ENCODE measurements around the gene KCNMA1.

The KCNMA1 gene

GRCh38 chr10:77147871-77148270 lies 489.7 kb downstream of the KCNMA1 start:
- no peak for DNase-seq (ENCODE audit: extremely low read depth, low read depth)
- TF ChIP-seq CTCF (IDR thresholded peaks at IDR 0.05; ENCODE audit: low read depth, low read length): no peak

DNA sequence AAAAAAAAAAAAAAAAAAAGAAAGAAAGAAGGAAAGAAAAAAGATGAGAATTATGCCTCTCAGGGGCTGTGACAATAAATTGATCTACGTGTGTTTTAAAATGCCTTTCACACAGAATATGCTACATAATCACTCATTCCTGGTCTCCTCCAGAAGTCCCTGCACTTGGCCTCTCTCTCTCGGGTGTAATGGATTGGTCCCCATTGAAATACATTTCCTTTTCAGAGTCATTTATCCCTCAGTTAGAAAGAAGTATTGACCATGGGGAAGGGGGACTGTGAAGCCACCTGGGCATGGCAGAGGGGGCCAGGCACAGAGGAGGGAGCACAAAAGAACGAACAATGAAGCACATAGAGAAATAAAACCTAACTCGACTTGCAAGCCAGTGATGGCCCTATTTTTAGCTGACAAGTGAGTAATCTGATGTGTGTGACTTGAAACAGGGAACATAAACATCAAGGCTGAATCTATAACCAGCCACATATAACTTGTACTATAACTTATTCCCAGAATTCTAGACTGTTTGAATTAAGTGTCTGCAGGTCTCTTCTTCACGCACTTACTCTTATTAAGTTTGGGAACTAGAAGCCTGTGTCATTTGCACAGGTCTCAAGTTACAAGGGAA lies 490.8 kb downstream of the KCNMA1 start:
- no peak for TF ChIP-seq CTCF (IDR thresholded peaks at IDR 0.05; ENCODE audit: low read depth, low read length)
- no peak for DNase-seq (ENCODE audit: extremely low read depth, low read depth)

DNA sequence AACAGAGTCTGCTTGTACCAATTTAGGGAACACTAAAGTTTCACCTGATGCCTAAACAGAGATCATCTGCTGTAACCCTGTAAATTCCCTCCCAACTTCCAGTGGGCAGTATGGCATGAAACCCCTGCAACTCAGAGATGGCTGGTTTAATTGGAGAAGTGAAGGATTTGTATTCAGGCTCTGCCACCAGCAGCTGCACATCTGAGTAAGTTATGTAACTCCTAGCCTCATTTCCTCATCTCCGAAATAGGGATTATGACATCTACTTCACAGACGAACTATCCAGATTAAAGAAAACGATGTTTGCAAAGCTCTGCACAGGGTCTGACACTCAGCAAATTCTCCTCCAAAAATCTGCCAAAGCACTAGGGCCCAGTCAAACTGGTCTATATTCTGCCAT lies 493.0 kb downstream of the KCNMA1 start:
- no peak for TF ChIP-seq CTCF (IDR thresholded peaks at IDR 0.05; ENCODE audit: low read depth, low read length)
- DNase-seq (ENCODE audit: extremely low read depth, low read depth): no peak

GRCh38 chr10:77139252-77140160 lies 498.1 kb downstream of the KCNMA1 start:
- peak; percentile 35 for DNase-seq (ENCODE audit: extremely low read depth, low read depth)
- TF ChIP-seq CTCF (IDR thresholded peaks at IDR 0.05; ENCODE audit: low read depth, low read length): no peak

DNA sequence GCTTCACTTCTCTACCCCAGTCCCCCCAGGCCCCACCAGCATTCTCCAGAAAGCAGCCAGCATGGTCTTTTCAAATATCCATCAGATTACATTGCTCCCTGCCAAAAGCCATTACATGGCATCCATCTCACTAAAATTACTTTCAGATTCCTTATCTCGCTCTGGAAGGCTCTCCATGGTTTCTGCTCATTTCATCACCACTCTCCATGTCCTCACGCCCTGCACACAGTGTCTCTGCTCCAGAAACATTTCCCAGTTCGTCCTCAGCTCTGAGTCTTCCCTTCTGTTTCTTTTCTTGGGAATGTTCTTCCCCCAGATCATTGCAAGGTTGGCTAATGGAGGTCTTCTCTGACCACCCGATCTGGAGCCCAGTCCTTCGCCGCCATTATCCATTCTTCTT lies 499.1 kb downstream of the KCNMA1 start:
- DNase-seq (ENCODE audit: extremely low read depth, low read depth): no peak
- no peak for TF ChIP-seq CTCF (IDR thresholded peaks at IDR 0.05; ENCODE audit: low read depth, low read length)

DNA sequence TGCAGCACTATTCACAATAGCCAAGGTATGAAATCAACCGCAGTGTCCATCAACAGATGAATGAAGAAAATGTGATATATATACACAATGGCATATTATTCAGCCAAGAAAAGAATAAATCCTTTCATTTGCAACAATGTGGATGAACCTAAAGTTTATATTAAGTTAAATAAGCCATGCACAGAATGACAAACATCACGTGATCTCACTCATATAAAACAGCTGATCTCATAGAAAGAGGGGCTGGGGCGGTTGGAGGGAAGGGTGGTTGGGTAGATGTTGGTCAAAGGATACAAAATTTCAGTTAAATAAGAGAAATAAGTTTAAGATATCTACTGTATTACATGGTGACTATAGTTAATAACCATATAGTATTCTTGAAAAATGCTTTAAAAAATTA lies 502.1 kb downstream of the KCNMA1 start:
- no peak for DNase-seq (ENCODE audit: extremely low read depth, low read depth)
- no peak for TF ChIP-seq CTCF (IDR thresholded peaks at IDR 0.05; ENCODE audit: low read depth, low read length)

- DNase-seq (ENCODE audit: extremely low read depth, low read depth): no peak
- no peak for TF ChIP-seq CTCF (IDR thresholded peaks at IDR 0.05; ENCODE audit: low read depth, low read length)
Measured at GRCh38 chr10:77131214-77131613, 506.4 kb downstream of the KCNMA1 start.

Measured in AG09319 (cell line).